SK-N-MC (cell line): ENCODE results near the gene TMEM150C.

Source experiments
- EZH2 ChIP-seq: fragments of 200-600 bp; sonication (generic); IDR thresholded peaks from one replicate; pipeline ENCODE4 v1.6.1; 2017; ENCODE audit warnings: antibody characterized with exemption
- FOXP2 ChIP-seq: optimal IDR thresholded peaks from 2 replicates; pipeline ENCODE3; 2011; ENCODE audit warnings: mild to moderate bottlenecking, moderate library complexity; ENCODE audit not compliant: insufficient read depth; ENCODE audit errors: extremely low read length, control extremely low read depth
- POLR2AphosphoS5 ChIP-seq: IDR thresholded peaks from 2 replicates; pipeline ENCODE4 v1.6.1; 2012; ENCODE audit warnings: mild to moderate bottlenecking, low read depth, low read length, borderline replicate concordance

DNA sequence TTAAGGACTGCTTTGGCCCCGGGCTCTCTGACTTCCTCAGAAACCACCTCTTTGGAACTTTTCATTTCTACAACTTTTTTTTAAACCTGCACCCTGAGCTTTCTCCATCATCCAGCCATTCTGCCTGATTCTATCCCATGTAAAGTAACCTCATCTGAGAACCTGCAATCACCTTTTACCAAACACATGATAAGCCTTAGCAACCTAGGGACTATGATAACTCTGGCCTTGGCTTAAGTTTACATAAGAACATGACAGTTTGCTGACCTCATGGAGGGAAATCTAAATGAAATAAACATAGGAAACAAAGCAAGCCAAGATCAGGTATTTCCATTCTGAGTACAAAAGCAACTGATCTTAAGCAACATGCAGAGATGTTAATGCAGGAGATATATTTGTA, 15.7 kb upstream of the TMEM150C start:
- TF ChIP-seq EZH2 (no peak), POLR2AphosphoS5 (no peak), FOXP2 (no peak)
